Adrenal gland (tissue), 5 donors: Measurements from ENCODE around the gene LAMB4.

Source experiments
- CTCF ChIP-seq, 6 experiments: fragments of 450-650 bp in 4 of 6; fragments of 200-600 bp in 2 of 6; sonication (generic) in 1 of 6; IDR thresholded peaks; 1 replicate in 5 of 6; 2 replicates in 1 of 6; pipeline versions ENCODE4 v1.5.1 to v1.8.0; 2016 to 2021; ENCODE audit warnings: antibody characterized with exemption in 6 of 6, mild to moderate bottlenecking in 2 of 6, moderate library complexity in 1 of 6
- POLR2A ChIP-seq, 2 donors: fragments of 450-650 bp; IDR thresholded peaks; one replicate each; pipeline ENCODE4 v1.6.1; 2017; ENCODE audit warnings: antibody characterized with exemption in 2 of 2, mild to moderate bottlenecking in 2 of 2, moderate library complexity in 1 of 2
- donor health status: DM: no; HTN: no; CAD: no.

- TF ChIP-seq CTCF (IDR thresholded peaks at IDR 0.05) (no peak), POLR2A (IDR thresholded peaks at IDR 0.05) (no peak)
Observed at GRCh38 chr7:108079648-108080591, 50.2 kb downstream of the LAMB4 start.
